CD4-positive, alpha-beta T cell treated with Interleukin-1 beta for 1 hour (primary cell): ENCODE results near the gene ERC2.
"Not testable (repeated sequence)": the region's sequence is repeated elsewhere in the genome, so short reads cannot be mapped to it uniquely, and the experiment has no call there.

Experiments used
- DNase-seq, 2 donors: peaks; one replicate each; pipeline ENCODE4 v3.0.0-alpha.2; 2020 to 2022

Gene ERC2

DNA sequence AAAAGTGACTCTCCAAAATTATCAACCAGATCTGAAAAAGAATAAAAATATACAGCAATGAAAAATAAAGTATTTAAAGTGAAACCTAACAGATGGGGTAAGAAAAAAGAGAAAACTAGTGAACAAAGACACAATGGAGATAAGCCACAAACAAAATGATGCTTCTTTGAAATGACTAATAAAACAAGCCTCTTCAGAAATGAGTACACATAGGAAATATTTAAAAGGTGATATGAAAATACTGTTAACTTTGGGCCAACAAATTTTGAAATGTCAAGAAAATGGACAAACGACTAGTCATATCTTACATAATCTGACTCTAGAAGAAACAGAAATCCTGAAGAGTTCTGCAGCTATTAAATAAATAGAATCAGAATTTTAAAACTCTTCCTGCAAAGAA is 164.2 kb downstream of the ERC2 start:
- no peak for DNase-seq

DNA sequence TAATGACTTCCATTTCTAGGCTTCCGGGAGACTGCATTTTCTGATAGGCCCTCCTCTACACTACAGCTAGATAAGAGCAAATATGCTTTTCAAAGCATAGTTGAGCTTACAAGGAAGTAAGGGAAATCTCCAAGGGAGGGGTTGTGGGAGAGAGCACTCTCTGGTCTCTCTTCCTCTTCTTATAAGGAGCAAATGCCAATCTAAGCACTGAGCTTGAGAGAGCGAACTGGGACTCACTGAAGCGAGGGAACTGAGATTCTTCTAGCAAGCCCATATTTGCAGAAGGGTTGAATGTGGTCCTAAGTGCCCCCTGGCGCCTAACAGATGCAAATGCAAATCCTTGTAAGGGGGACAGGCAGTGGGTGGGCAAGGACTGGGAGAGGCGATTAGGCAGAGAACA is 164.8 kb downstream of the ERC2 start:
- DNase-seq = peak; percentile 1 to 10

DNA sequence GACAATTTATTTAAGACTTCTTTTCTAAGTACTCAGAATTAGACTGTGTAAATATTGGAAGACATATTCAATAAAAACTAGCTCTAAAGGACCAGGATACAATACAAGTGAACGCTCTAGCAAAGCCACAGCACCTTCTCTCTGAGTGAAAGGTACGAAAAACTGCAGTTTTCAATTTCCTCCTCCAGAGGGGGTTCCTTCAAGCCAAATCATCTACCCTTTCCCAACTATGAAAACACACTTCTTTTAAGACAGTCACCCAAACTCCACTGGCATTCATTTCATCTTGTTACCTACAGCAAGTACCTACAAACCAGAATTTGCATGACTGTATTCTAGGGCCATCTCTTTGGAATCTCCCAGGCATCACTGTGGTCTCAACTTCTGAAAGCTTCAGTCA is 165.8 kb downstream of the ERC2 start:
- DNase-seq = no peak

DNA sequence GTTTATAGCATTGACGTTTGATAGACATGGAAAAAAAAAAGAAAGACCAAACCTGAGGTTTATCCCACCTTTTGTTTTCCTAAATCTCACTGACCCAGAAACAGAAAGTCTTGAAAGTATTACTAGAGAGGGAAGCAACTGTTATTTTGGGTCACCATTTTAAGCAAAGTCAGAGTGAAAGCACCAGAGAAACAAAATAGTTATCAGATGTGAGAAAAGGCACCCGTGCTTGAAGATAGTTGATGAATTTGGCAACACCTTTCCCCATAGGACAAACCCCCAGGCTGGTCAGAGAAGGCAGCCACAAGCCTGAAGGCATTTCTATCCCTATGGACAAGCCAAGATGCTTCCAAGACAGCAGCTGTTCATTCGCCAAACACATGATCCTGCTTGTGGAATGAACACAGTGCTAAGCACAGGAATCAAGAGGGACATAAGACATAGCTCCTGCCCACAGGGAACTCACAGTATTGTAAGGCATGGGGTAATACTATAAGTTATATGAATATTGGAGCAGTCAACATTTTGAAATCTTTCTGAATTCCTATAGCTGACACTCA is 170.9 kb downstream of the ERC2 start:
- DNase-seq = no peak

DNA sequence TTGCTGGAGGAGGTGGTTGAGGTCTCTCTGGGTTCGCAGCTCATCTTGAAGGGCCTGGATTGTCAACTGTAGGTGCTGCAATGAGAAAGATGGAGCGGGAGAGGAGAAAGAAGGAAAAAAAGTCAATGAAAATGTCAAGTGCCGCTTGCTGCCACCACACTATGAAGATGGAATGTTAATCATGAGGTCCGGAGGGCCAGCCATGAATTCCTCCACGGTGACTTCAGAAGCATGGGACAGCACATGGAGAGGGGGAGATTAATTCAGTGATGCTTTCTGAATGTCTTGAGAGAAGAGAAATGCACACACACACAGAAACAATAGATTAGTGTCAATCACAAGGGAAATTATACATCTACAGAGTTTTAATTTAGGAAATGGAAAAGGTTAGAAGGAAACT is 171.9 kb downstream of the ERC2 start:
- DNase-seq = no peak

DNA sequence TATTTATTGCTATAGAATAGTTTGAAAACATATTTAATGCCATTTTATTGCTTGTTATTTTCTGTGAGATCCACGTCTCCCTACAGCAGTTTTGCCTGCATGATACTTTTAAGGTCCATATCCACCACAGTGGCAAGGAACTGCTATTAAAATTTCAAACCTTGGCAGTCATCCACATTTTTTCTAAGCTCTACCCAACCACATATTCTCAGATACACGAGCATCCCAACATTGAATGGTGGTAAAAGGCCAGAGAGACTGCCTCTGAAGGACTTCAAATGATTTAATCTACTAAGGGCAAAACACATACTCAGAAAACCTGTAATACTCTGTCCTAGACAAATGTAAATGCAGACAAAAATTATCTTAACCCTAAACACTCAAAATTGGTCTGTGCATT is 173.1 kb downstream of the ERC2 start:
- no peak for DNase-seq

DNA sequence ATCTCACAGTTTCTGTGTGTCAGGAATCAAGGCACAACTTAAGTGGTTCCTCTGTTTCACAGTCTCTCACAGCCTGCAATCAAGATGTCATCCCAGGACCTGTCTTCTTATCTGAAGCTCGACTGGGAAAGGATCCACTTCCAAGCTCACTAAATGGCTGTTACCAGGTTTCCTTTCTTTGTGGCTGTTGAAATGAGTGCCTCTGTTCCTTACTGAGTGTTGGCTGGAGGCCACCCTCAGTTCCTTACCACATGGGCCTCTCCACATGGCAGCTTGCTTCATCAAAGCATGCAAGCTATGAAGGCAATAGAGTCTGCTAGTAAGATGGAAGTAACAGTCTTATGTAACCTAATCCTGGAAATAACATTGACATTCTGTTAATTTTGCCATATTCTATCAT is 174.0 kb downstream of the ERC2 start:
- DNase-seq = no peak

DNA sequence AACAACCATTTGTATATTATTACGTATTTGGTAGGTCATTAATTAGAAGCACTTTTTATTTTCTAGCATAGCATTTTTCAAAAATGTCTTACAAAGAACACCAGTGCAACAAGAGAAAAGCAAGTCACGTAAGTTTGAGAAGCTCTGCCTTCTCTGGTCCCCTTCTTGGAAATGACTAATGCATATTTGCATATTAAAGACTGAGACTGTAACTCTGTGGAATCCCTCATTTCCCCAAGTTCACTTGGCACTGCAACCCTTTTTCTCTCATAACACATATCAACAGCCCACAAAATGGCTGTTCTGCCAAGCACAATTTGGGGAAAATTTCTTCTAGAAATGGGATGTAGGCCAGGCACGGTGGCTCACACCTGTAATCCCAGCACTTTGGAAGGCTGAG is 176.3 kb downstream of the ERC2 start:
- DNase-seq = no peak

DNA sequence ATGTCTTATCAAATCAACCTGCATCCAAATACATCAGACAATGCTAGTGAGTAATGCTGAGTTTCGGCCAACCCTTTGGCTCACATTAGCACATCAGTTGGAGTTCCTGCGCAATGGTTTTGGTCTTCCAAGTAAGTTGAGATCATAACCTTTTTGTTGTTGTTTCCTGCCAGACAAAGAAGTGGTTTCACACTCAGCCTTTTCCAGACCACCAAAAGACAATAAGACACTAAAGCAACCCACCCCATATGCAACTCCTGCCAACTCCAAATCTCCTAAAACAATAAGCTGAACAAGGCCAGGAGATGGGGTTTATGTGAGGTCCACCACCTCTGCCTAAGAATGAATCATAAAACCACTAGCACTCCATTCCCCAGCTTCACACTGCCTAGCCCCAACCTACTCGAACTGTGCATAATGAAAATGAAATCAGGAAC is 177.0 kb downstream of the ERC2 start:
- no peak for DNase-seq

DNA sequence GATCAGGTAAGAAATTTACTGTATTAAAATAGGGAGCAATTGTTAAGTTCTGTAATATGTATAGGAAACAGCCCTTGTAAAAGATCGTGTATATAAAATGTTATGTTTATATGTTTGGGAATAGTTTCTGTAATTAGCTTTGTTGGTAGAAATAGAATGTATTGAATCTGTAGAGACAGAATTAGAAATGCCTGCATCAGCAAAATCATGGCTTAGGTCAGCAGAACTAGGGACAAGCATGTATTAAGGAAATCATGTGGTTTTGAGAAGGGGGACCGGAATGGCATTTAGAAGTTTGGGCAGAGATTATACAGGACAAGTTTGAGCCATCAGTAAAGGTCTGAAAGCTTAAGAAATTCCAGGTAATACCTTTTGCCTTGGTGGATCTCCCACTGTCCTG is 177.9 kb downstream of the ERC2 start:
- DNase-seq = no peak

DNA sequence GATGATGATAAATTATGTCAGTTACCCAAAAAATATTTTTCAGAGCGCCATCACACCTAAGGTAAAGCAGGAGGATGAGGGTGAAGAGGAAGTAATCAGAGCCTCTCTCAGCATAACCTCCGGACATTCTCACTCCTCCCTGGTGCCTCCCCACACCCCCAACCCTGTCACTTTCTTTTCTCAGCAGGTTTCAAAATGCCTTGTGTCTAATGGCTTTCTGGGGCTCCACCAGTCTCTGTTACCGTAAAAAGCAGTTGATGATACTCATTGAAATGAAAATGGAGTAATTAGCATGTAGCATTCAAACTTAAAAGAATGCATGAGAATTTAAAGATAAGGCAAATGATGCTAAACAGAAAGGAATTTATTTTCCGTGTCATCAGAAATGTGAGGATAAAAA is 180.0 kb downstream of the ERC2 start:
- no peak for DNase-seq

DNA sequence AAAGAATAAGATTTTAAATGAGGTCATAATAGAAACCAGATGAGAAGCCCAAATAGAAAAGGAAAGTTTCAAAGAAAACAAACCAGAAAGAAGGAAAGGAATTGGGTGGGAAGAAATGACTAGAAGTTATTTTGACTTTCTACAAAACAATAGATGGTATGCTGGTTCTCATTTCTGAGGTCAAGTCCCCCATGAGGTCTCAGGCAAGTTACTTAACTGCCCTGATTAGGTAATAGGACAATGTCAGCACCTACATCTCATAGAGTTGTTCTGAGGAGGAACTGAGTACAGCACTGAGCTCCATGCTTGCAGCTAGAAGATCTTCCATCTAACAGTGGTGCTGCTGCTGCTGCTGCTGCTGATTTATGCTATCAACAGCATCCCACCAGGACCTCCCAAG is 185.9 kb downstream of the ERC2 start:
- DNase-seq = no peak

DNA sequence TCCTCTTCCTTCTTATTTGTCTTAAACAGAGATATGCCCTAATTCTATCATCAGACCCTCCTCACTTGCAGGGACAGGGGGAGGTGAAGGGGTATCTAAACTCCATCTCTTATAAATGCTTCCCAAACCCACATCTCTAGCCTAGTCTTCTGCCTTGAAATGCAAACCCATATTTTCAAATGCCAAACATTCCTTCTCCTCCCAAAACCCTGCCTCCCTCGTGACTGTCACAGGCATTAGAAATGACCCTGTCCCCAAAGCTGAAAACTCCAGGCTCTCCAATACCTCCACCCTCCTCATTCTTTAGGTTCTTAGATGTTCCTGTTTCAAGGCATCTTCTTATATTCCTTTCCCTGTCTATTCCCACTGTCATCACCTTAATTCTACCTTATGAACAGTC is 191.0 kb downstream of the ERC2 start:
- DNase-seq = no peak

DNA sequence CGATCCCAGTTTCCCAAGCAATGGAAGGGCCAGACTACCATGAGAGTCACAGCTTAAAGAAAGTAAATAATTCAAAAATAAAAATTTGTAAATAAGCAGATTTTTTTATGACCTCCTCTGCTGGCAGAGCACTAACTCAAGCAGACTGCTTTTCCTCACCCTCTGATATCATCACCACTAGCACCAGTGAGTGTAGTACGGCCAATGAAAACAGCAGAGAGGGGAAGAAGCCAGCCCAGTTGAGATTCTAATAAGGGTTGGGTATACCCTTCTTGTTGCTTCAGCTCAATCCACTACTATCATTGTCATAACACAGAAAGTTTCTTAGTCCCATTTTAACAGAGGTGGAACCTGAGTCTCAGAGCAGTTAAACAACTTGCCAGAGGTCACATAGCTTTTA is 193.1 kb downstream of the ERC2 start:
- no peak for DNase-seq

DNA sequence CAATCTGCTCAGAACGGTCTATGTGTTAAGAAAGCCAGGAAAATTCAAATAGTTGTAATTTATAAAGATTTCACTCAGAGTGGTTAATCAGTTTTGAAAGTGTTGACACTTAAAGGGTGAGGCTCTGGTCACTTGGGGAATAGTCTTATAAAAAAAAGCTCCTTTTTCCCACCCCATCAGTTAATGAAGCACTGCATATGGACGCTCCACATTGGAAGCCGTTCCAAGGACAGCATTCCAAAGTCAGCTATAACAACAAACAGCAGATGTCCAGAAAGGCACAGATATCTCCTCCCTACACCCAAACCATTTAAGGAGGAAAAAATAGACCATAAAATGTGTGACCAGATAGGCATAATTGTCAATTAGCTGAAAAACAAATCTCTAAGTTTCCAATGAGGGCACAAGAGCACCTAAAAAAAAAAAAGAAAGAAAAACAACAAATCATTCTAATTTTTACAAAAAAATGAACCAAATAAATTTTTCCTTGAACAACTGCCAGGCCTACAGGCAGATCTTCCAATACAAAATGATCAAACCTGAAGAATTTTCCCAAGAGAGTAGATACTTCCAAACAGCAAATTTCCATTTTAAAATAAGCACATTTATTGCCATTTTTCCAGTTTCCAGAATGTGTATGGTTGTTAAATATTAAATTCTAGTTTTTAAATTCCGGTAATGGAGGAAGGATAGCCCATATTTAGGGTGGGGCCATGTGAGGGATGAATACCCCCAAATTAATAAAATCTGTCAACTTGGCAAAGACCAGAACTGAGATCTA is 198.3 kb downstream of the ERC2 start:
- DNase-seq = no peak

DNA sequence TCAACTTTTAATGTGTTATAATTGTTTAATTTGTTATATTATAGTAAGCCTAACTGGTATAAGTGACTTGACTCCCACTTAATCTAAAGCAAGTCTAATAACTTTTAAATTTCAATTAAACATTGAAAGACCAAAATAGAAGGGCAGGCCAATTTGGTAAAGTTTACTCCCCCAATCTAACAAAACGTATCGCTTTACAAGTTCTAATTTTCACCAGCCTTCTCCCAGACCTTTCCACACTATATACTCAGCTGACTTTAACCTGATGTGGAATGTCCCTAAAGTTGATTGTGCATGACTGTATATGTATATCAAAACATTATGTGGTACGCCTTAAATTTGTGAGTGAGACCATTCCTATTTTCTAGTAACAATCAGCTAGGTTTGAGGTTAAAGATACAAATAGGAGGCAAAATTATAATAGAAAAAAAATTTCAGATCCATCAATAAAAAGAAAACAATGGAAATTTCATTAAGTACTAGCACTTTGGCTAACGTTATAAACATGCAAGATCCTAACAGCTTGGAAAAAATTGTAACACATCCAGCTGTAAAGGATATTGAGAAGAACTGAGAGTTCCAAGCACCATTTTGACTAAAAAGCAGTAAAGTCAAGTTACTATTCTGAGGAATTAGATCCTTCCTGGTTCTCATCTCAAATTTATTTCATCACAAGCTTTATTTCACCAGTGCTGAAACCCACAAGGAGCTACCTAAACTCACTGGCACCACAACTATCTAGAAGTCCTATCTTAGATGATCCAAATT is 199.5 kb downstream of the ERC2 start:
- no peak for DNase-seq

DNA sequence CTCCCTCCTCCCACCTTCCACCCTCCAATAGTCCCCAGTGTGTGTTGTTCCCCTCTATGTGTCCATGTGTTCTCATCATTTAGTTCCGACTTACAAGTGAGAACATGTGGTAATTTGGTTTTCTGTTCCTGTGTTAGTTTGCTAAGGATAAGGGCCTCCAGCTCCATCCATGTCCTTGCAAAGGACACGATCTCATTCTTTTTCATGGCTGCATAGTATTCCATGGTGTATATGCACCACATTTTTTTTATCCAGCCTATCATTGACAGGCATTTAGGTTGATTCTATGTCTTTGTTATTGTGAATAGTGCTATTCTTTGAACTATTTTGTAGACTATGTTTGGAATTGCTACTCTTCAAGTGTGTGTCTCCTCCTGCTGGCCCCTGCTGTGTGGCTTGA is 206.4 kb downstream of the ERC2 start:
- DNase-seq = not testable (repeated sequence)

DNA sequence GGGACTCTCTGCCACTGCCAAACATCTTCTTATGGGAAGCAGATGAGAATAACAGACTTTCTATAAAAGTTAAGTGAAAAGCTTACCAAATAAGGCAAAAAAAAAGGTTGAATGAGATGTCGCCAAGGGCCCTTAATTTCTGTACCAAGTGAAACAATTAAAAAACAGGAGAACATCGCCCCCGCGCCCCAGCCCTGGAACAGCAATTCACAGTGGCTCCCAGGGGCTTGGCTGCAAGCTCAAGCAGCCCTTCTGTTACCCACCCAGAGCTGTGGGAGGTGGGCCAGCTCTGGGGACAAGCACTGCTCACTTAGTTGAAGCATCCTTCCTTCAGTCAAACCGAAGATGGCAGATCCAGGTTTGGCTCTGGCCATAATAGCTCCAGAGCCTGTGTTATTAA is 208.0 kb downstream of the ERC2 start:
- no peak for DNase-seq

DNA sequence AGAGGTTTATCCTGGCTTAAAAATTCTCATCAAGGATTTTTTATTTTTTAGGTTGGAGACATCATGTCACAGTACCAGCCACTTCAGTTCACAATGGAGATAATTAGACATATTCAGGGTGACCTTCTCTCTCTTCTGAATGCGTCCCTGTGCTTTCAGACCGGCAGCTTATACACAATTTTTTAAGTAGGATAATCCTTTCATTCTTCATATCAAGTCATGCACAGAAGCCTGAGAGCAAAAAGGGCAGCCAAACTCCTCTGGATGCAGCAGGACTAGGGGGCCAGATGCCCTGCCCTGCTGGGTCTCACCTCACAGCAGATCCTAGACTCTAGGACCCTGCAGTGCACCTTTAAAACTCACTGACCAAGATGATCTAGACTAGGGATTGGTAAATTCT is 210.4 kb downstream of the ERC2 start:
- no peak for DNase-seq

DNA sequence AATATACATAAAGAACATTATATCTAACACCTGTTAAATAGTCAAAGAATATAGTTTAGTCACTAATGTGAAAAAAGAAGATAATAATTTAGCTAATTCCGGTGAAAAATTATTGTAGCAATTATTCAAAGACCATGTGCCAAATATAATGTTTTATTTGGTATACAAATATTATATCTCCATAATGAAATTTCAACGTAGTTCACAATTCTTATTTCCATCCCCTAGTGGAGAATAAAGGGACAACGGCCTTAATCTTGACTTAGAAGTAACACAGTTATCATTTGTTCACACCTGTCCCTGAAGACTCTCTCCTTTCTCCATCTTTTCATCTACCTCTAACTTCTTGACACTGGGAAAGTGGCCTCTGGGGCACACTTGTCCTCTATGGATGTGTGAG is 213.4 kb downstream of the ERC2 start:
- DNase-seq = no peak

DNA sequence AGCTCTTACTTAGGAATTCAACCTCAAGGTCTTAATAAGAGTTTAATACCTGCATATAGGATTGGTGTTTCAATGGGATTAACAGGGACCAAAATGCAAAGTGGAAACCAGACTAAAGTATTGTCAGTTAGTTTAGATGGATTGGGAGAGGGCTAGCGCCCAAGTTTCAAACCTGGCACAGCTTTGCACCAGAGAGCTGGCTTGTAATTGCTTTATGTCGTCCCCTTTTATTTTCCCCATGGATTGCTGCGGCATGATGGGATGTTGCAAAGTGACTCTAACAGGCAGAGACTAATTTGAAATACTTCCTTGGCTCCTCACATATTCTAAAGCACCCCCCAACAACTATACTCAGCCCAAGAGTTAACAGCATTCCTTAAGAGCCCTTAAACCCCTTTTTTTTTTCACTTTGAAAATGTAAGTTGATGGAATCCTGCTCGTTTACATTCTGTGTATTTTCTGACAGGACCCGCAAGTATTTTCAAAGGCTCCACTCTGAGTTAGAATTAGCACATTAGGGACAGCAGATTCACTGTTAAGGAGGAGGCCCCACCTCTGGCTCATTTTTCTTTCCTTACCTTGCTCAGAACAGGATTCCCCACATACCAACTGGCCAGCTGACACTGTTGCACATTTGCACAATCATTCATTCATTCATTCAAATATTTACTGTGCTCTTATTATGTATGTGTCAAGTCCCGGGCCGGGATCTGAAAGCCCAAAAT is 214.2 kb downstream of the ERC2 start:
- DNase-seq = no peak

DNA sequence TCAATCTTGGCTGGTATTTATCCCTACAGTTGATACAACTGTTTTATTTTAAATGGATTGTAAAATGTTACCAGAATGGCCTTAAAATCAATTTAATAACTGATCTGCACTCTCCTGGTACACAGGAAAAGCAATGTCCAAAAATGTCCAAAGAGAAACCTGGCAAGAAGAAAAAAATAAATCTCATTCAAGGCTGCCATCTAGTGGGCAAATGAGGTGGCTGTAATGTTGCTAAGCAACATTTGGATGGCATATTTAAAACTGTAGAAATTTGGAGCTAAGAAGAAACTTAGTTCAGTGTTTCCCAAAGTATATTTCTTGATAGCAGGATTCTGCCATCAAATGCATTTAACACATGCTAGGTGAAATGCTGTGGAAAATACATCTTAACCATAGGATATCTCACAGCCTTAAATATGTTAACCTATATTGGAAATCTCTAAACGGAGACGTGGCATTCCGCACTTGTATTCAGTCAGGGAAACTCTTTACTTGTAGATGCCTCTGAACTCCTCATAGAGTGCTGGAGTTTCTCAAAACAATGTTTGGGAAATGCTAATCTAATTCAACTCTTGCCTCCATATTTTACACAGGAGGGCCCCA is 216.8 kb downstream of the ERC2 start:
- DNase-seq = peak in 1 of 2 donors; percentile 15

DNA sequence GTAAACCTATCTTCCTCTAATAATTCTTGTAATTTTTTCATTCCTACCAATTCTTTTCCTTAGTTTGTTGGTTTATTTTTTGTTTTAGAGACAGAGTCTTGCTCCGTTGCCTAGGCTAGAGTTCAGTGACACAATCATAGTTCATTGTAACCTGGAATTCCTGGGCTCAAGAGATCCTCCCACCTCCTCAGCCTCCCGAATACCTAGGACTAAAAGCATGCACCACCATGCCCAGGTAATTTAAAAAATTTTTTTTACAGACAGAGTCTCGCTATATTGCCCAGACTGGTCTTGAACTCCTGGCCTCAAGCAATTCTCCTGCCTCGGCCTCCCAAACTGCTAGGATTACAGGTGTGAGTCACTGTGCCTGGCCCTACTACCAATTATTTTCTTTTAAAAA is 220.2 kb downstream of the ERC2 start:
- DNase-seq = no peak
